D341Med (cell line): ENCODE data around the gene LRRC59.
A peak's percentile ranks its signal among the peaks of the same experiment; 100 is the strongest.
"Not testable (repeated sequence)": the region's sequence is repeated elsewhere in the genome, so short reads cannot be mapped to it uniquely, and the experiment has no call there.

Source experiments
- DNase-seq: peaks from one replicate; pipeline ENCODE4 v3.0.0; 2012; ENCODE audit warnings: low spot score

LRRC59 gene

DNA sequence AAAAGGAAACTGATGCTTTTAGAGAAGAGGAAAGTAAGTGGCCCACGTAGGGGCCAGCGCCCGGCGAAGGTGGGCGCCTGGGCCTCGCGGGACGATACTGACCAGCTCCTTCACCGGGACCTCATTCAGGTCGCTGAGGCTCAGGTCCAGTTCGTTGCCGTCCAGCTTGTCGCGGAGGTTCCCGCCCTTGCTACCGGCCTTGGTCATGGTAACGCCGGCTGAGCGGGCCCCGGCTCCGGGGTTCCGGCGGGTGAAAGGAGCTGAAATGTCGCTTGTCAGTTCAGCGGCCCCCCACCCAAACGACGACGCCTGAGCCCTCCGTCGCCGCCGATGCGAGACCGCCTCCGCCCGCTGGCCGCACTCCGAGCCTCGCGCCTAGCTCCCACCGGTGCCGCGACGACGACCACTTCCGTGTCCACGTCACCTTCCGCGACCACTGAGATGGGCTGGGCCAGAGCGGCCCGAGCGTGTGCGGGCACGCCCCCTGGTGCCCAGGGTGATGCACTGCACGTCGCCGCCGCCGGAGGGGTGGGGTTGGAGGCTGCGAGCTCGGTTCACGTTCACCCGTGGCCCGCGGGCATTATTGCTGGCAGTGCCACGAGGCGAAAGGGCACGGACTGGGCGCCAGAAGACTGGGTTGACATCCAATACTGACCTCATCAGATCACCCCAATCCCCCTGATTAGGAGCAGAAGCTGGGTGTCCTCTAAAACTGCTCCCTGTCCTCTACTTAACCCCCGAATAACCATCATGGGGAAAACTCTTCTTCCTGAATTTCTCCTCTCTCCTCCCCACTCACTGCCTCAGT, at the start of gene LRRC59:
TSS of gene LRRC59 (minus strand) at position 413 of the 808 bp plus-strand sequence. CDS start at position 207, 206 bp downstream.
- peak; percentile 99 for DNase-seq

DNA sequence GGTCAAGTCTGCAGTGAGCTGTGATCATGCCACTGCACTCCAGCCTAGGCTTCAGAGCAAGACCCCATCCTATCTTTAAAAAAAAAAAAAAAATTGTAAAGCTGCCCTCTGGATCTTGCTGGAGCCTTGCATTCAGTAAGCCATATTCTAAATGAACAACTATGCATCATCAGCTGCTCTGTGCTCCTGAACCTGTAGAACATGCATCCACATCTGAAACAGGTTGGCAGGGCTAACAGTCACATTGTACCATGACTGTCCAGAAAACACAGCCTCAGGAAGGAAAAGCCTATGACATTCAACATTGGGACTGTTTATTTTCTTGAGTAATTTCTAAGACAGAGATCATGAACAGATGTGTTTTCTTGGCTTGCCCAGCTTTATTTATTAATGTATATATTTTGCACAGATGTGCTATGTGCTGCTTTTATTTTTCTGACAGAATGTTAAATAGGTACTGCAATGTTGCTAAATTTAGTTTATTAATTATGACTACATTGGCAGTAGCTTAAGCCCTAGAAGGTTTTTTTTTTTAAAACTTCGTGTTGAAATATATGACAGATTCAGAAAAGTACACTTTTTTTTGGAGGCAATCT, 48.5 kb upstream of the LRRC59 start:
- no peak for DNase-seq

DNA sequence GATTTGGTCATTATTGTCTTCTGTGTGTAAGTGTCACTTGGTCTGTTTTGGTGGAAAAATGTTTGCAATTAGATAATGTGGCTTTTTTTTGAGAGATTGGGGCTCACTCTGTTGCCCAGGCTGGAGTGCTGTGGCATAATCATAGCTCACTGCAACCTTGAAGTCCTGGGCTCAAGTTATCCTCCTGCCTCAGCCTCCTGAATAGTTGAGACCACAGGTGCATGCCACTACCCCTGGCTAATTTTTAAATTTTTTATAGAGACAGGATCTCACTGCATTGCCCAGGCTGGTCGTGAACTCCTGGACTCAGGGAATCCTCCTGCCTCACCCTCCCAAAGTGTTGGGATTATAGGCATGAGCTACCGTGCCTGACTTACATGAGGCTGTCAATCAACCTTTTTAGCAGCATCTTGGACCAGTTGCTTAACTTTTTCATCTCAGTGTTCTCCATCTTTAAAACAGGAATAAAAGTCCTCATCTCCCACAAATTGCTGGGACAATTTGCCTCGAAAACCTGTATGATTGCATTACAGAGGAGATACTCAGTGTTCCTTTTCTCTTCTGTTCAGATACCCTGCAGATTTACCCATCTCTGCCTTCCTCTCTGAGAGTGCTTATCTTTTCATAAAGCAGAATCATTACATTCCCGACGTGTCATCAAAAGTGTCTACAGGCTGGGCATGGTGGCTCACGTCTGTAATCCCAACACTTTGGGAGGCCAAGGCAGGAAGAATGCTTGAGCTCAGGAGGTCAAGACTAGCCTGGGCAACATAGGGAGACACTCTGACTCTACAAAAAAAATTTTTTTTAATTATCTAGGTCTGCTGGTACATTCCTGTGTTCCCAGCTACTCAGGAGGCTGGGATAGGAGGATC, 47.8 kb upstream of the LRRC59 start:
- DNase-seq, result no peak

DNA sequence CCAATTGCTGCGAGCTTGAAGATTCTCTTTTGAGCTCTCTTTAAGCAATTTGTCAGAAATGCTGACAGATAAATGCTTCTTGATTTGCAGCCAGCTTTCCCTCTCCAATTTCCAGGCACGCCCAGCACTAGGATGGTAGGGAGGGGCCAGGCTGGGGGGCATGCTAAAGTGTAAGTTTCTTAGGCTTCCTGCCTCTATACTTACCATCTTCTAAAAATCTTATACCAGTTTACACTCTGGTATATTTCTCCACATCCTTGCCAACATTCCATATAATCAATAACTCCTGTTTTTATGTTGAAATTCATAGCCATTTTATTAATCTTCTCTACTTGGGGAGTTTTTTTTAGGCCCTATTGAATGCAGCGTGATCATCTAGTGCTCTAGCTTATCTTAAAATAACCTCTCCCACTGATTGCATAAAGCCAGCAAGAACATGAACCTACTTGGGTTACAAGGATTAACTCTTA, 46.2 kb upstream of the LRRC59 start:
- no peak for DNase-seq

DNA sequence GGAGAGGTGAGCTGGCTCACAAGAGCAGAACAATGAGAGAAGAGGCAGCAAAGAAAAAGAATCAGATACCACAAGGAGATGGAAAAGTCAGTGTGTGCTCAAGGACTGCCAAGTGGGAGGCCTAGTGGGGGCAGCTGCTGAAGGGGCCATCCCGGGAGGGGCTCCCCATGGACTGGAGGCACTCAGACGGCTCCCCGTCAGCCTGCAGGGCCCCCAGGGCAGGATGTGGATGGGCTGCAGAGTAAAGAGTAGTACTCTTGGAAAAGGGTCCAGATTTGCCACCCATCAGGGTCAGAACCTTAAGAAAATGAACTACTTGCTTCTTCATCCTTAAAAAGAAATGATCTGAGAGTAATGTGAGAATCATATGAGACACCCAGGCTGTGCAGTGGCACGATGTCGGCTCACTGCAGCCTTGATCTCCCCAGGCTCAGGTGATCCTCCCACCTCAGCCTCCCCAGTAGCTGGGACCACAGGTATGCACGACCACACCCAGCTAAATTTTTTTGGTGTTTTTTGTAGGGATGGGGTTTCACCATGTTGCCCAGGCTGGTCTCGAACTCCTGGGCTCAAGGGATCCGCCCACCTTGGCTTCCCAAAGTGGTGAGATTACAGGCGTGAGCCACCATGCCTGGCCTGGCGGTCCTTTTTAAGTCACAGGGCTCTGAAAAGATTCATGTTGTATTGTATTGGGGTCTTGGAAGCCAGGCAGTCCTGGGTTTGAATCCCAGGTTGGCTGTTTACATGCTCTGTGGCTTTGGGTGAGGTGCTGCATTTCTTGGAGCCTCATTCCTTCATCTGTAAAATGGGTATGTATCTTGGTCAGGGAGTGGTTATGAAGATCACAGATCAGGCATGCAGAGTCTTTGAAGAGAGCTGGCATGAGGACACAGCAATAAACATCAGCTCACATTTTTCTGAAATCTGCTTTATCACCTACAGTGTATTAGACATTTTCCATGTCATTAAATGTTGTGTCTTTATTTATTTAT, 43.8 kb upstream of the LRRC59 start:
- no peak for DNase-seq

DNA sequence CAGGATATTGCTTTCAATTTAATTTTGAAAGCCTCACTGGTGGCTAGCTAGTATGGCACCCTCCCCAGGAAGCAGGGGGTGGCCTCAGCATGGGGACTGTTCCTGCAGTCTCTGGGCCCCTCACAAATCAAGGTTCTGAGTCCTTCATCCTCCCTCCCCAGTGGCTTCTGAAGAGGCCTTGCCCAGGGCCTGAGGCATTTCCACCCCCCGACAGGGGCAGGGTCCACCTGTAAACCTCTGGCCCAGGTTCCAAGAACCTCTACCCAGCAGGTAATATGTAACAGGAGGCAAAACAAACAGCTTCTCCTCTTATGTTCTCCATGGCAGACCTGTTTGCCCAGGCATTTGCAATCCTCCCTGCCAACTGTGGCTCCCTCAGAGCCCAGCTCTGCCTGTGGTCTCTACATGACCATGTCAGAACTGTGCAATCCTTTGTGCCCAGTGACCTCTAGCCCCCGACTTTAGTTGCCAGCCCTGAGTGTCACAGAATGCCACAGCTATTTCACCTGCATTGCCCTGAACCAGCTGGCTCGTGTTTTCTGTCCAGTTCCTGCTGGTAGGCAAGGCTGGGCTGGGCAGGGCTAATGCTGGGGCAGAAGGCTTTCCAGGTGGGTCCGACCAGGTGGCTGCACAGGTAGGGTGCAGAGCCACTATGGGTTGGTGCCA, 43.0 kb upstream of the LRRC59 start:
- no peak for DNase-seq

DNA sequence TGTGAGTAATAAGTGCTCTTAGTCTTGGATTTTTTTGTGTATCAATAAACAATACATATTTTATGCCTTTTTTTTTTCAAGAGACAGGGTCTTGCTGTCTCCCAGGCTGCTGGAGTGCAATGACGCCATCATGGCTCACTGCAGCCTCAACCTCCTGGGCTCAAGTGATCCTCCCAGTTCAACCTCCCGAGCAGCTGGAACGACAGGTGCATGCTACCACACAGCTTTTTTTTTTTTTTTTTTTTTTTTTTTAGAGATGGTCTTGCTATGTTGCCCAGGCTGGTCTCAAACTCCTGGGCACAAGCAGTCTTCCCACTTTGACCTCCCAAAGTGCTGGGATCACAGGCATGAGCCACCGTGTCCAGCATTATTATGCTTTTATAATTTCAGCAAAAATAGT, 41.7 kb upstream of the LRRC59 start:
- DNase-seq, result no peak

DNA sequence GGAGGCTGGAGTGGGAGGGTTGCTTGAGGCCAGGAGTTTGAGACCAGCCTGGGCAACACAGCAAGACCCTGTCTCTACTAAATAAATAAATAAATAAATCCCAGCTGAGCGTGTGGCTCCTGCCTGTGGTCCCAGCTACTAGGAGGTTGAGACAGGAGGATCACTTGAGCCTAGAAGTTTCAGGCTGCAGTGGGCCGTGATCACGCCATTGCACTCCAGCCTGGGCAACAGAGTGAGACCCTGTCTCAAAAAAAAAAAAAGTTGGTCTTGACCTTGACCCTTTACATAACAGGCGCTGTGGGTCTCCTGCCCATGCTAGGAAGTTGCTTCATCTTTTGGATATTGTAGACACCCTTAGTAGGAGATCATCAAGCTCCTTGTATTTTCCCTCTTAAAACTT, 40.1 kb upstream of the LRRC59 start:
- DNase-seq, result no peak

DNA sequence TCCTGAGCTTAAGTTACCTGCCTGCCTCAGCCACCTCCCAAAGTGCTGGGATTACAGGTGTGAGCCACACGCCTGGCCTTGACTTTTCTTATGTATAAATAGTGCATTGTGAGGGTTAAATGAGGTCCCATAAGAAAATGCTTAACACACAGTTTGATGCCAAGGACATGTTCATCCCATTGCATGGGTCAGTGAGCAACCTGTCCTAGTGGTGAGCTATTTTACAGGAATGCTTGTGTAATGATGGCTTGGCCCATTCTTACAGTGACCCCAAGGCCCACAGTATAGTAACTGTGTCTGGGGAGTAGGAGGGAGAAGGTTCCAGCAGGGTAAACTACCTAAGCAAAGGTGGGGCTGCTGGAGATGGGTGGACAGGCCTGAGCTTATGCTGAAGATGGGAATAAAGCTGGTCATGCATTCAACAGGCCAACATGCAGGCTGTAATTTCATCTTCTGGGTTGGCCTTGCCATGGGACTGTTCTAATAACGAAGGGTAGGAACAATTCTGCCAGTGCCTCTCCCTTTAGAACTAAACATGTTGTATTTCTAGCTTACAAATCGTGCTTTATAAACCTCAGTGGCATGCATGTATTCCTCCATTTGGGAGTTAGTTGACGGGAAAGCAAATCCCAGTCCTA, 34.9 kb upstream of the LRRC59 start:
- no peak for DNase-seq

DNA sequence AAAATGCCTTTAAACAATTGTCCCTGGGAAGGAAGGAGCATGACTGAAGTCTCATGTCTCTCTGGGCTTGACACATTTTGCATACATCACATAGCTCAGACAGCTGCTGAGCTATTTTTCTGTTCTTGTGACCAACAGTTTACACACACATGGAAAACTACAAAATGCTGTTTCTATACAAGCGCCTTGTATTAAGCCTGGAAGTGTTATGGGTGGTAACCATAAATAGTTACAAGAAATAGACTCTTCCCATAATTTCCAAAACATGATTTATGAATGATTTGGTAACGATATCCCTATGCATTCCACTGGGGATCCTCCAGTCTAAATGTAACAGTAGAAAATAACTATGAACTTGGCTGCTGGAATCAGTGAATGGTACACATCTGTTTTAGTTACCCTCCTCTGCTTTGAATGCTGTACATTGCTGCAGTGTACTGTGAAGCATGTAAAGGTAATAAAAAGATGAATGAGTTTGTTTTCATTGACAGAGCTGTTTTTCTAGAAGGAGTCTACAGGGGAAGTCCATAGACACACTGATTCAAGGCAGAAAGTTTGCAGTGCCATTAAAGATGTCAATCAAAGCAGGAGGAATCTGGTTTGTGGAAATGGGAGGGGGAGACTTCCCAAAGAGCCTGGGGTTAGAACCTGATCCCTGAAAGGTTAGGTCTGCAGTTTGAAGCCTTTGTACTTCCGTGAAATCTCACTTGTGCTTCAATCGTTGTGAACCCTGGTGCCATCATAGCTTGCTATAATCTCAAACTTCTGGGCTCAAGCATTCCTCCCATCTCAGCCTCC, 33.7 kb upstream of the LRRC59 start:
- no peak for DNase-seq

DNA sequence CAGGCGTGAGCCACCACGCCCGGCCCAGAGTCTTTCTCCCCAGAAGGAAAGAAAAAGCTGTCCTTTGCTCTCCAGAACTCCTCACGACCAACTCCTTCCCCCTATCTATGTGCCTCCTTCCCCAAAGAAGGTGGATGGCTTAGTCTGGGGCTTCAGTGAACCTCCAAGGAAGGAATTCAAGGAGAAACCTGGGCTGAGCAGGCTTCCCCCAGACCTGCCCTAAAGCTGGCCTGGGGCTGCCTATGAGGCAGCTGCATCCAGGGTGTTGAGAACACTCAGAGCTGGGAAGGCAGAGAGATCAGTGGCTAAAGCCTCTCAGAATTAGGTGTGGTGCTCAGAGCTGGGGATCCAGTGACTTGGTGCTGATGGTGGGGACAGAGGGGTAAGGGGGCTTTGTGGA, 32.5 kb upstream of the LRRC59 start:
- peak; percentile 33 for DNase-seq

DNA sequence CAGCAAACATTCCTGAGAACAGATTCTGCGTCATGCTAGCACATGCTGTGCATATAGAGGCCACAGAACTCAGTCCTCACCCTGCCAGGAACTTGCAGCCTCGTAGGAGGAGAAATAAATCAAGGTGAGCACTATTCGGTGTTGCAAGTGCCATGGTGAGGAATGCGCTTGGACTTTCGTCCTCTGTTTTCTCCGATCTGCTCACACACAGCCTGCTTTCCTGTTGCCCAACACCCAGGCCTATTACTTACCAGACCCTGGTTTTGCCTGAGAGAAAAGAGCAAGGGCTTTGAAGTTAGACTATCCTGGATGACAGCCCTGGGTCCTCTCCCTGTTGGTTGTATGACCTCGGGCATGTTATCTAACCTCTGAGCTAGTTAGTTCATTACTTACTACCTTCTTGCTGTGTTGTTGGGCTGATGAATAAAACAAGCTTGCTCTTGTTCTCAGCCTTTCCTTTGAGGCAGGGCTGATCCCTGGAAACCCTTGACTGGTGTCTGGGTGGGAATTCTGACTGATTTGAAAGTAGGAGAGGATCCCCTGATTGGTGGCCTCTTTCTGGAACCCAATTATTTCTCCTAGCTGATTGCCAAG, 31.6 kb upstream of the LRRC59 start:
- DNase-seq, result no peak

DNA sequence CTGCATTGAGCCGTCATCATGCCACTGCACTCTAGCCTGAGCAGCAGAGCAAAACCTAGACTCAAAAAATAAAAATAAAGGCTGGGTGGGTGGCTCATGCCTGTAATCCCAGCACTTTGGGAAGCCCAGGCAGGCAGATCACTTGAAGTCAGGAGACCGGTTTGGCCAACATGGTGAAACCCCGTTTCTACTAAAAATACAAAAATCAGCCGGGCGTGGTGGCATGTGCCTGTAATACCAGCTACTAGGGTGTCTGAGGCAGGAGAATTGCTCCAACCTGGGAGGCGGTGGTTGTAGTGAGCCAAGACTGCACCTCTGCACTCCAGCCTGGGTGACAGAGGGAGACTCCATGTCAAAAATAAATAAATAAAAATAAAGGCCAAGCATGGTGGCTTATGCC, 30.8 kb upstream of the LRRC59 start:
- not testable (repeated sequence) for DNase-seq

DNA sequence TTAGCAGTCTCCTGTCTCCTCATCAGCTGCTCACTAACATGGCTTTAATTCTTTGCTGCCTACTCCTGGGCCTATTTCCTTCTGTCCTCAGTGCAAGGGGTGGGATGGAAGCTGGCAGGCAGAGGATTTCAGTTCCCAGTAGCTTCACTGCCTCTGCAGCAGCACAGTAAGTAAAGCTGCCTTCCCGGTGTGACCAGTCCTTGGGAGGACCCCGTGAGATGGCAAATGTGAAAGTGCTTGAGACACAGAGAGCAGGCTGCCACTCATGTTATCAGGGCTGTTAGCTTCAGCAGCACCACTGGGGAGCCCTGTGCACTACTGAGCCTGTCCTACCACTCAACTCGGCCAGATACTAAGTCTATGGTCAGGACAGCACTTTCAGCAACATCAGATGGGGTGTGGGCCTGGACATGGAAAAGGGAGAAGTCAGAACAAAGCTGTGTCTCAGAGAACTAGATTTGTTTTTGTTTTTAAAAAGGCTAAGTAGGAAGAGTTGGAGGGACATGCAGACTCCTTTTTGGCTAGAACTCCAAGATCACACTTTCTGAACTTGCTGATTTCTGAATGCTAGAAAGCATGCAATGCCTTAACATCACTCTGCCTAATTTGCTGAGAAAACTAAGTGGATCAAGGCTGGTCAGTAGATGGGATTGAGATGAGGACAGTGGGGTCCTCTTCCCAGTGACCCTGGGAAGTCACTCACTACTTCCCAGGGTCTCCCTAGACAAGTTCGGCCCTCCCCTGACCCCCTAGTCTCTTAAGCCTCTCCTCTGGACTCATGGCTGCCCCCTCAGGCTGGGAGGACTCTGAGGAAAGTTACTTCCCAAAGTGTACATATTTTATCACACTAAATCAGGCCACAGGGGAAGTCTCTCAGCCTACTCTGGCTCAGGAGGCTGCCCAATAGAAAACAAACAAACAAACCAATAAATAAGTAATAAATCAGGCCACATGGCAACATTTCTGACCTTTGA, 29.8 kb upstream of the LRRC59 start:
- DNase-seq, result peak; percentile 45

DNA sequence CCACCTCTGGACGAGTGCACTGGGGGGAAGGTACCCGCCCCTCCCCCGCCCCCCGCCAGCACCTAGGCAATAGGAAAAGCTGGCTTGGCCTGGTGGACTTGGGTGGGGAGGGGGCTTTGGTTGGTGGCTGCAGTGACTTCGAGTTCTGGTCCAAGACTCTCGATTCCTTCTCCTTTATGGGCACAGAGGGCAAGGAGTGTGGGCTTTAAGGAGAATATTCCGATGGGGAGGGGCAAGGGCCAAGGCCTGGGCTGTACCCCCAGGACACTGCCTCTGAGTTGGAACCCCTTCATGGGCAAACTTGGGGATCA, 29.1 kb upstream of the LRRC59 start:
- no peak for DNase-seq

DNA sequence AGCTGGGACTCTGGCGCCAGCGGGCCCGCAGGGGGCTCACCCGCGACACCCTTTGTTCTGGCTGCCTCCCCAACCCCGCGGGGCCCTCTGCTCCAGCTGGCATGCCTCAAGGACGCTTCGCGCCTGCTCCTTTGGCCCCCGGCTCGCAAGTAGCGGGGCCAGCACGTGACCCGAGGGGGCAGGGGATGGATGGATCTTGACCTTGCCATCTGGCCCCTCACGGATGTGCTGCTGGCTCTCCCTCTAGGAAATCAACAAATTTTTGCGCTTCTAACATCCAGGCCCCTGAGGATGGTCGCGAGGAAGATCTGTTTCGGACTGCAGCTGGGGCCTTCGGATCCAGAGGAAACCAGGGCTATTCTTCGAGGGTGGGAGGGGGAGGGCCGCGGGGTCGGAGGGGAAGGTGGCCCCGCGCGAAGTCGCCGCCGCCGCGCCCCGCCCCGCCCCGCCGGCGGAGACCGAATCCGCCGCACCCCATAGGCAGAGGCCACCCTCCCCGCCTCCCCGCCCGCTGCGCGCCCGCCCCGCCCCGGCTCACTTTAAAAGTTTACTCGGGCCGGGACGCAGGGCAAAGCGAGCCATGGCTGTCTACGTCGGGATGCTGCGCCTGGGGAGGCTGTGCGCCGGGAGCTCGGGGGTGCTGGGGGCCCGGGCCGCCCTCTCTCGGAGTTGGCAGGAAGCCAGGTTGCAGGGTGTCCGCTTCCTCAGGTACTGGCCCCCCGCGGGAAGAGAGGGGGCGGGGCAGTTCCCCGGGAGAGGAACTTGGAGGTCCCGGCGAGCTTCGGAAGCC, 28.6 kb upstream of the LRRC59 start, which contains the start of gene ACSF2:
TSS of gene ACSF2 (plus strand) at position 537 of the 790 bp plus-strand sequence. CDS start at position 581, 44 bp downstream.
- peak; percentile 77 for DNase-seq
